Mesendoderm (in vitro differentiated cells): ENCODE results near the gene CFAP20DC.

ENCODE experiments used
- DNase-seq: peaks from one replicate; pipeline ENCODE4 v3.0.0; 2013
- H2AK5ac ChIP-seq: 2 replicates; pipeline ENCODE4 v1.6.1; 2013; ENCODE audit warnings: low read length, inconsistent platforms
- H2BK120ac ChIP-seq: 2 replicates; pipeline ENCODE4 v1.6.1; 2013; ENCODE audit warnings: low read depth, mild to moderate bottlenecking, low read length, moderate library complexity, mixed read lengths
- H2BK15ac ChIP-seq: replicated peaks from 2 replicates; pipeline ENCODE4 v1.6.1; 2013; ENCODE audit warnings: low read depth, mild to moderate bottlenecking, moderate library complexity
- H2BK5ac ChIP-seq: 2 replicates; pipeline ENCODE4 v1.6.1; 2013; ENCODE audit warnings: low read length, inconsistent platforms
- H3K18ac ChIP-seq: 2 replicates; pipeline ENCODE4 v1.6.1; 2013; ENCODE audit warnings: mild to moderate bottlenecking, low read length, mixed read lengths
- H3K23ac ChIP-seq: one replicate; pipeline ENCODE4 v1.6.1; 2013; ENCODE audit warnings: low read length
- H3K27ac ChIP-seq: 2 replicates; pipeline ENCODE4 v1.5.1; 2013; ENCODE audit warnings: low read depth, mild to moderate bottlenecking, inconsistent platforms, low read length, moderate library complexity
- H3K27me3 ChIP-seq: 2 replicates; pipeline ENCODE4 v1.6.1; 2013; ENCODE audit warnings: low read length, control low read depth, mild to moderate bottlenecking, inconsistent platforms; ENCODE audit not compliant: insufficient read depth, poor library complexity
- H3K36me3 ChIP-seq: 2 replicates; pipeline ENCODE4 v1.6.1; 2013; ENCODE audit warnings: low read length, inconsistent platforms; ENCODE audit not compliant: control insufficient read depth, insufficient read depth
- H3K4ac ChIP-seq: one replicate; pipeline ENCODE4 v1.6.1; 2013; ENCODE audit warnings: low read depth, mild to moderate bottlenecking, low read length, moderate library complexity
- H3K4me1 ChIP-seq: 2 replicates; pipeline ENCODE4 v1.6.1; 2013; ENCODE audit warnings: low read depth, low read length, inconsistent platforms; ENCODE audit not compliant: control insufficient read depth
- H3K4me2 ChIP-seq: 2 replicates; pipeline ENCODE4 v1.6.1; 2013; ENCODE audit warnings: low read length
- H3K4me3 ChIP-seq: 2 replicates; pipeline ENCODE4 v1.5.1; 2013; ENCODE audit warnings: mild to moderate bottlenecking, low read length
- H3K56ac ChIP-seq: one replicate; pipeline ENCODE4 v1.6.1; 2013; ENCODE audit warnings: low read length
- H3K79me1 ChIP-seq: 2 replicates; pipeline ENCODE4 v1.6.1; 2013; ENCODE audit warnings: low read length, inconsistent platforms
- H3K79me2 ChIP-seq: 2 replicates; pipeline ENCODE4 v1.6.1; 2013; ENCODE audit warnings: mild to moderate bottlenecking, low read length; ENCODE audit not compliant: control insufficient read depth, insufficient read depth
- H3K9ac ChIP-seq: 2 replicates; pipeline ENCODE4 v1.6.1; 2013; ENCODE audit warnings: low read length, inconsistent platforms
- H4K5ac ChIP-seq: one replicate; pipeline ENCODE4 v1.6.1; 2013; ENCODE audit warnings: low read length
- H4K8ac ChIP-seq: one replicate; pipeline ENCODE4 v1.6.1; 2013; ENCODE audit warnings: low read depth, mild to moderate bottlenecking, control low read depth, low read length, moderate library complexity
- WGBS: extraction: QIAGEN DNeasy Blood & Tissue Kit; methylation state at CpG from one replicate; pipeline ENCODE4 v1.1.7; 2013; ENCODE audit warnings: low lambda C conversion rate, missing lambda C conversion rate; ENCODE audit not compliant: insufficient coverage; ENCODE audit errors: extremely low coverage; 5-methylcytosine and 5-hydroxymethylcytosine counted together

The CFAP20DC gene

GRCh38 chr3:58962816-58963215, 87.0 kb downstream of the CFAP20DC start:
- Histone ChIP-seq H2AK5ac (no peak overlapping the region), H3K4ac (no peak overlapping the region), H2BK120ac (no peak overlapping the region), H3K79me2 (no peaks in the 10 kb centered on the region), H3K4me3 (no peak overlapping the region), H3K4me2 (no peak overlapping the region), H3K9ac (no peak overlapping the region), H3K23ac (no peak overlapping the region), H3K27ac (no peak overlapping the region), H3K4me1 (no peaks in the 10 kb centered on the region), H4K8ac (no peak overlapping the region), H3K56ac (no peak overlapping the region), H4K5ac (no peak overlapping the region), H3K18ac (no peak overlapping the region), H3K79me1 (no peaks in the 10 kb centered on the region), H2BK15ac (no peak overlapping the region), H3K36me3 (no peaks in the 10 kb centered on the region), H3K27me3 (no peaks in the 10 kb centered on the region), H2BK5ac (no peak overlapping the region)
- WGBS, result no CpG with 5 or more reads among the region's 3 CpGs
- no peak for DNase-seq

- Histone ChIP-seq H2BK5ac (no peak overlapping the region), H2BK15ac (no peak overlapping the region), H3K79me2 (no peaks in the 10 kb centered on the region), H4K8ac (no peak overlapping the region), H3K4me3 (no peak overlapping the region), H3K36me3 (no peaks in the 10 kb centered on the region), H3K4me1 (no peaks in the 10 kb centered on the region), H3K4ac (no peak overlapping the region), H2AK5ac (no peak overlapping the region), H3K18ac (no peak overlapping the region), H3K56ac (no peak overlapping the region), H3K27ac (no peak overlapping the region), H3K79me1 (no peaks in the 10 kb centered on the region), H3K9ac (no peak overlapping the region), H3K23ac (no peak overlapping the region), H3K27me3 (no peaks in the 10 kb centered on the region), H3K4me2 (no peak overlapping the region), H2BK120ac (no peak overlapping the region), H4K5ac (no peak overlapping the region)
- DNase-seq, result no peak
- no CpG with 5 or more reads among the region's 2 CpGs for WGBS
Observed at GRCh38 chr3:58962040-58962651, 87.7 kb downstream of the CFAP20DC start.

GRCh38 chr3:58955308-58955707, 94.5 kb downstream of the CFAP20DC start:
- H3K79me1 ChIP-seq, result no peaks in the 10 kb centered on the region
- H3K4me3 ChIP-seq, result no peak overlapping the region
- no peak overlapping the region for H3K27ac ChIP-seq
- no peak overlapping the region for H3K4me2 ChIP-seq
- H3K56ac ChIP-seq, result no peak overlapping the region
- peak; percentile 60 for DNase-seq
- WGBS, result no CpG with 5 or more reads among the region's 2 CpGs
- H2AK5ac ChIP-seq, result no peak overlapping the region
- H3K79me2 ChIP-seq, result no peaks in the 10 kb centered on the region
- H4K8ac ChIP-seq, result no peak overlapping the region
- no peak overlapping the region for H2BK5ac ChIP-seq
- no peak overlapping the region for H3K4ac ChIP-seq
- H3K36me3 ChIP-seq, result no peaks in the 10 kb centered on the region
- no peak overlapping the region for H2BK15ac ChIP-seq
- H3K23ac ChIP-seq, result no peak overlapping the region
- no peak overlapping the region for H4K5ac ChIP-seq
- no peaks in the 10 kb centered on the region for H3K4me1 ChIP-seq
- no peaks in the 10 kb centered on the region for H3K27me3 ChIP-seq
- no peak overlapping the region for H3K18ac ChIP-seq
- no peak overlapping the region for H3K9ac ChIP-seq
- H2BK120ac ChIP-seq, result no peak overlapping the region

GRCh38 chr3:58953288-58953687, 96.5 kb downstream of the CFAP20DC start:
- Histone ChIP-seq H3K79me2 (no peaks in the 10 kb centered on the region), H3K23ac (no peak overlapping the region), H2BK5ac (no peak overlapping the region), H4K8ac (no peak overlapping the region), H3K18ac (no peak overlapping the region), H3K56ac (no peak overlapping the region), H3K4me1 (no peaks in the 10 kb centered on the region), H2AK5ac (no peak overlapping the region), H3K27me3 (no peaks in the 10 kb centered on the region), H3K4me3 (no peak overlapping the region), H2BK120ac (no peak overlapping the region), H3K4ac (no peak overlapping the region), H3K79me1 (no peaks in the 10 kb centered on the region), H3K4me2 (no peak overlapping the region), H4K5ac (no peak overlapping the region), H3K36me3 (no peaks in the 10 kb centered on the region), H2BK15ac (no peak overlapping the region), H3K27ac (no peak overlapping the region), H3K9ac (no peak overlapping the region)
- no CpG with 5 or more reads among the region's 1 CpG for WGBS
- no peak for DNase-seq

GRCh38 chr3:58952128-58952917, 97.5 kb downstream of the CFAP20DC start:
- Histone ChIP-seq H3K4me1 (no peaks in the 10 kb centered on the region), H3K4me2 (no peak overlapping the region), H3K27me3 (no peaks in the 10 kb centered on the region), H3K4ac (no peak overlapping the region), H3K9ac (no peak overlapping the region), H4K5ac (no peak overlapping the region), H3K18ac (no peak overlapping the region), H2AK5ac (no peak overlapping the region), H2BK120ac (no peak overlapping the region), H3K79me1 (no peaks in the 10 kb centered on the region), H2BK5ac (no peak overlapping the region), H3K4me3 (no peak overlapping the region), H3K23ac (no peak overlapping the region), H3K36me3 (no peaks in the 10 kb centered on the region), H3K79me2 (no peaks in the 10 kb centered on the region), H3K56ac (no peak overlapping the region), H4K8ac (no peak overlapping the region), H2BK15ac (no peak overlapping the region), H3K27ac (no peak overlapping the region)
- DNase-seq, result no peak
- no CpG with 5 or more reads among the region's 4 CpGs for WGBS
